Activated CD8-positive, alpha-beta T cell treated with anti-CD3 and anti-CD28 coated beads for 36 hours (primary cell): ENCODE data around the gene SYTL5. TPM values are rescaled to one million over a fixed set of nuclear protein-coding genes. Genes with fewer than 3 reads are reported as not detected.
A peak's percentile ranks its signal among the peaks of the same experiment; 100 is the strongest.

Source experiments
- ATAC-seq: fragments of 200-7000 bp; cut with Tn5 transposase; one replicate; pipeline ENCODE4 v1.10.0; 2021; ENCODE audit warnings: mild to moderate bottlenecking, moderate library complexity
- CTCF ChIA-PET: fragments of 350-600 bp; sonication (Branson Sonifier 250); formaldehyde crosslinking; loops from one replicate; lab custom pipeline; 2021; ENCODE audit warnings: antibody characterized with exemption; lab: Charles Lee
- POLR2A ChIA-PET: fragments of 350-600 bp; sonication (Branson Sonifier 250); formaldehyde crosslinking; loops from one replicate; lab custom pipeline; 2021; ENCODE audit warnings: antibody characterized with exemption; lab: Charles Lee
- DNase-seq: peaks from one replicate; pipeline ENCODE4 v3.0.0-alpha.2; 2020
- H3K27ac Mint-ChIP-seq: one replicate; pipeline ENCODE4 v1.8.0; 2021; ENCODE audit warnings: mild to moderate bottlenecking, mixed read lengths
- H3K27me3 Mint-ChIP-seq: one replicate; pipeline ENCODE4 v1.8.0; 2021; ENCODE audit warnings: mixed read lengths
- H3K36me3 Mint-ChIP-seq: one replicate; pipeline ENCODE4 v1.8.0; 2021; ENCODE audit warnings: low read depth, mixed read lengths
- H3K4me1 Mint-ChIP-seq: one replicate; pipeline ENCODE4 v1.8.0; 2021; ENCODE audit warnings: low read depth, mixed read lengths
- H3K4me3 Mint-ChIP-seq: one replicate; pipeline ENCODE4 v1.8.0; 2021; ENCODE audit warnings: mild to moderate bottlenecking, moderate library complexity, mixed read lengths
- H3K9me3 Mint-ChIP-seq: one replicate; pipeline ENCODE4 v1.8.0; 2021; ENCODE audit warnings: mixed read lengths
- intact Hi-C: fragments of 100-400 bp; cut with micrococcal nuclease; formaldehyde crosslinking; loops from one replicate; pipeline ENCODE4 v1.10.0; 2022
- total RNA-seq, 2 experiments: library from RNA; stranded (reverse); gene quantifications; one replicate each; pipeline ENCODE4 v1.2.3, GENCODE V29; 2021
- TF ChIP-seq, protein P1 (sequence below): fragments of 200-600 bp; IDR thresholded peaks from one replicate; pipeline ENCODE4 v1.8.0; 2022; ENCODE audit warnings: antibody characterized with exemption, mild to moderate bottlenecking

Gene SYTL5
- total RNA-seq, 2 experiments from 2014 or later: not detected

DNA sequence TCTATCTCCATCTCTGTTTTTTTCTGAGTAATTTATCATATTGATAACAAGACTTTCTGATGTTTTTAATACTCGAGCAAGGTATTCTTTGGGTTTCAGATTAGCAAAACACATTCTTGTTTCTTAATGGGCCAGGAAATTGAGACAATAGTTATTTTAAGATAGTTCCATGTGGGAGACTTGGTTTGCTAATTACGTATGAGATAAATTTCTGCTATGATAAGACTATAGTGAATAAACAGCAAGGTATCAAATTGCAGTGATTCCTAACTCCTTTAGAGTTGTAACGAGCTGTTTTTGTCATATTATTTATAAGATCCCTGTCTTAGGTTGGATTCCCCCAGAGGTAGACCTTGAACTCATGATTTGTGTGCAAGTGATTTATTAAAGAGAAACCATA lies 38.3 kb downstream of the SYTL5 start:
- intact Hi-C loops: no loop called here
- H3K4me1 Mint-ChIP-seq: no peaks in the 10 kb centered on the region
- no peak overlapping the region for H3K27ac Mint-ChIP-seq
- H3K36me3 Mint-ChIP-seq: no peaks in the 10 kb centered on the region
- TF ChIP-seq, protein P1, sequence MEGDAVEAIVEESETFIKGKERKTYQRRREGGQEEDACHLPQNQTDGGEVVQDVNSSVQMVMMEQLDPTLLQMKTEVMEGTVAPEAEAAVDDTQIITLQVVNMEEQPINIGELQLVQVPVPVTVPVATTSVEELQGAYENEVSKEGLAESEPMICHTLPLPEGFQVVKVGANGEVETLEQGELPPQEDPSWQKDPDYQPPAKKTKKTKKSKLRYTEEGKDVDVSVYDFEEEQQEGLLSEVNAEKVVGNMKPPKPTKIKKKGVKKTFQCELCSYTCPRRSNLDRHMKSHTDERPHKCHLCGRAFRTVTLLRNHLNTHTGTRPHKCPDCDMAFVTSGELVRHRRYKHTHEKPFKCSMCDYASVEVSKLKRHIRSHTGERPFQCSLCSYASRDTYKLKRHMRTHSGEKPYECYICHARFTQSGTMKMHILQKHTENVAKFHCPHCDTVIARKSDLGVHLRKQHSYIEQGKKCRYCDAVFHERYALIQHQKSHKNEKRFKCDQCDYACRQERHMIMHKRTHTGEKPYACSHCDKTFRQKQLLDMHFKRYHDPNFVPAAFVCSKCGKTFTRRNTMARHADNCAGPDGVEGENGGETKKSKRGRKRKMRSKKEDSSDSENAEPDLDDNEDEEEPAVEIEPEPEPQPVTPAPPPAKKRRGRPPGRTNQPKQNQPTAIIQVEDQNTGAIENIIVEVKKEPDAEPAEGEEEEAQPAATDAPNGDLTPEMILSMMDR: no peak
- H3K9me3 Mint-ChIP-seq: no peaks in the 10 kb centered on the region
- ChIA-PET POLR2A (no interaction called here), CTCF (no interaction called here)
- ATAC-seq (no peak), DNase-seq (no peak)
- no peaks in the 10 kb centered on the region for H3K27me3 Mint-ChIP-seq
- H3K4me3 Mint-ChIP-seq: no peak overlapping the region

DNA sequence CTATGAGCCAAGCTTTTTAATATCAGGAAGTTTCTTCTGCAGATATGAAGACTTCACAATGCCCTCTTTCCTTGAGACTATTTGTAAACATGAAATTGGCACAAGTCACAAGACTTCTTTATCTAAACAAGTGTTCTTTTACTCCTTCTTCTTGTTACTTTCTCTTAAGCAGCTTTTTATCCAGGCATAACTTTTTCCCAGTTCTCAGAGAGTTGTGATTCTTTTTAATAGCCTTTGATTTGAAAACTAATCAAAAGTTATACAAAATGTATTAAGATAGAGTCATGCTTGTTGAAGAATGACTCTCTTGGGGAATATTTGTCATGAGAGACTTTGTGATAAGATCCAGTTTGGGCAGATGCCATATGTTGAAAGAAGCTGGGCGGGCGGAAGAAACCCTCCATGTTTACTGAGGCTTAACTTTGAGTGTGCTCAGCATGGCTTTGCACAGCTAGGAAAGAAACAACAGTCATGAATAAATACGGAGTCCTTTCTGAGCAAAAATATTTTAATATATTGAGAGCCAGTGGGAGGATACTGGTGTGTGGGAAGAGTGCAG lies 39.3 kb downstream of the SYTL5 start:
- H3K9me3 Mint-ChIP-seq: no peaks in the 10 kb centered on the region

DNA sequence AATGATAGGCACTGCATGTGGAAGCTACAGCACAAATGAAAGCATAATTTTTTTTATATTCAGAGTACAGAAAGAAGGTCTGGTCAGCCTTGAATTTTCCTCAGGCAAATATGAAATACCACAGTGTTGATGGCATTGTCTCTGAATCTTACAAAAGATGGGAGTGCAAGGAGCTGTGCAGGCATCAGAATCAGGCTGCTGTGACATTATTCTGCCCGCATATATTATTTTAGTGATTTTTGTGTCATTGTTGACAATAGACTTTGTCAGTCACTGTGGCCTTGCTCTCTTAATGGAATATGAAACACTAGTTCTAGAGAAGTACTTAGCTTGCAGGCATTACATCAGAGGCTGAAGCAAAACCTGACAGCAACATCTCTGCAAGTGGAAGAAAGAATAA lies 42.5 kb downstream of the SYTL5 start:
- Mint-ChIP-seq H3K27ac (no peak overlapping the region), H3K4me1 (no peaks in the 10 kb centered on the region), H3K4me3 (no peak overlapping the region), H3K9me3 (no peaks in the 10 kb centered on the region), H3K36me3 (no peaks in the 10 kb centered on the region), H3K27me3 (peaks cover 3% of the 10 kb centered on the region)
- intact Hi-C loops: no loop called here
- ChIA-PET POLR2A (no interaction called here), CTCF (no interaction called here)
- ATAC-seq (no peak), DNase-seq (no peak)
- TF ChIP-seq, protein P1: no peak

More for the DNA sequence above, 39.3 kb downstream of the SYTL5 start:
- Mint-ChIP-seq H3K27me3 (no peaks in the 10 kb centered on the region), H3K4me1 (no peaks in the 10 kb centered on the region), H3K27ac (no peak overlapping the region), H3K36me3 (no peaks in the 10 kb centered on the region), H3K4me3 (no peak overlapping the region)
- intact Hi-C loops: no loop called here
- DNase-seq: no peak
- ATAC-seq: no peak
- TF ChIP-seq, protein P1: no peak
- CTCF ChIA-PET: no interaction called here
- POLR2A ChIA-PET: no interaction called here

DNA sequence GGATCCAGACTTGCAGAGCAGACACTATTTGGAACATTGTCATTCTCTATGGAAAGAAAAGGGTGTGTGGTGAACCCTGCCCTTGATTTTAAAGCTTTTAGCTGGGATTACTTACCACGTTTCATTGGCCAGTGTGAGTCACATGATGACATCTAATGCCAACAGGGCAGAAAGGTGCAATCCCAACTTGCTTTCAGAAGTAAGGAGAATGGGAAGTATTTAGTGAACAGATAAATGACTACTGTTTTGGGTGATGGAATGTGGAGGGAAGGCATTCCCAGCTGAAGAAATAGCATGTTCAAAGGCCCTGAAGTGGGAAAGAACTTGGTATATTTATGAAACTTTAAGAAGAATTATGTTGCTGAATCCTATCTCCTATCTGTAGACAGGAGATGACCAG lies 44.5 kb downstream of the SYTL5 start:
- no peak for ATAC-seq
- TF ChIP-seq, protein P1: no peak
- no peaks in the 10 kb centered on the region for H3K36me3 Mint-ChIP-seq
- intact Hi-C loops: no loop called here
- no peak for DNase-seq
- H3K27me3 Mint-ChIP-seq: peaks cover 3% of the 10 kb centered on the region
- no peaks in the 10 kb centered on the region for H3K4me1 Mint-ChIP-seq
- ChIA-PET CTCF (no interaction called here), POLR2A (no interaction called here)
- no peak overlapping the region for H3K4me3 Mint-ChIP-seq
- H3K27ac Mint-ChIP-seq: no peak overlapping the region
- H3K9me3 Mint-ChIP-seq: no peaks in the 10 kb centered on the region

DNA sequence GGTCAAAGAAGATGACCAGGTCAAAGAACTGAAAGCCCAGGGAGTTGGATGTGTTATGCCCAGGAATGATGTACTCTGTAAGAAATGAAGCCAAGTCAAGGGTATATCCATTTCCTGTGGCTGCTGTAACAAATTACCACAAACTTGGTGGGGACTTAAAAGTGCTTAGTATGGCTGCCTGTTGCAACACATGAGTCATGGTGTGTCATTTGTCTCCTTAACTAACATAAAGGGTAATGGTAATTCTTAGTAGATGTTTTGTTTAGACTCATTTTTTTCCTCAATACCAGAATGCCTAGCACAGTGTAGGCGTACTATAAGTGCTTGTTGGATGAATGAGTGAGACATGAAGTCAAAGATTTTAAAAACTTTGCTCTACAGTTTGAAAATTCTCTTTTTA lies 45.7 kb downstream of the SYTL5 start:
- Mint-ChIP-seq H3K4me1 (no peaks in the 10 kb centered on the region), H3K4me3 (no peak overlapping the region), H3K36me3 (no peaks in the 10 kb centered on the region), H3K9me3 (no peaks in the 10 kb centered on the region), H3K27ac (no peak overlapping the region), H3K27me3 (peaks cover 3% of the 10 kb centered on the region)
- intact Hi-C loops: no loop called here
- TF ChIP-seq, protein P1: no peak
- ChIA-PET POLR2A (interaction anchor here (0.7 kb wide), 1 partner anchor 38 kb away, joined by 4 read pairs; no protein-coding TSS in a partner anchor), CTCF (no interaction called here)
- DNase-seq (peak; percentile 8), ATAC-seq (peak; percentile 74)
